K562 (cell line): ENCODE results near the gene TALDO1. TPM values are rescaled to one million over a fixed set of nuclear protein-coding genes. Genes with fewer than 3 reads are reported as not detected.

Experiments
- ATAC-seq: fragments of 200-7000 bp; cut with Tn5 transposase; 3 replicates; pipeline ENCODE4 v1.9.1; 2020; ENCODE audit warnings: moderate library complexity
- BruUV-seq: library from RNA; stranded (reverse); fragments of 400-500 nt; replicated peaks from 2 replicates; lab custom pipeline; 2021; lab: Mats Ljungman, UMichigan
- CTCF ChIA-PET: fragments of 300-600 bp; formaldehyde crosslinking; extraction: SDS; loops from one replicate; lab custom pipeline; 2021; ENCODE audit warnings: low intra/inter-chr PET ratio; lab: Yijun Ruan, JAX
- POLR2A ChIA-PET: fragments of 300-600, 350-650 bp; sonication (Branson Sonifier 250); formaldehyde crosslinking; extraction: SDS; loops from one replicate; lab custom pipeline; 2021; ENCODE audit warnings: antibody characterized with exemption, inconsistent platforms; lab: Yijun Ruan, JAX
- DNase-seq, 4 experiments: peaks; one replicate each; pipeline versions ENCODE4 v3.0.0 to v3.0.0-alpha.2; 2011 to 2018; ENCODE audit warnings: low spot score in 3 of 4, mixed read lengths in 3 of 4; ENCODE audit errors: extremely low read depth in 1 of 4
- FAIRE-seq: peaks from 2 replicates; lab custom pipeline; 2011; peaks lifted over from hg19 to GRCh38; lab: Jason Lieb, UNC
- H2AFZ ChIP-seq: 2 replicates; pipeline ENCODE4 v1.6.0; 2011; ENCODE audit warnings: low read depth, low read length, control low read depth, inconsistent platforms
- H3K27ac ChIP-seq: fragments of 200-600 bp; 3 replicates; pipeline ENCODE4 v1.8.0; 2011; ENCODE audit warnings: low read depth, mild to moderate bottlenecking, control low read depth, inconsistent platforms, low read length, moderate library complexity, mixed read lengths; ENCODE audit errors: extremely low read depth
- H3K27me3 ChIP-seq, 2 experiments: fragments of 300-600 bp in 1 of 2; 2 replicates in 1 of 2; 3 replicates in 1 of 2; pipeline versions ENCODE4 v1.6.0 to v1.8.0; 2011; ENCODE audit warnings: inconsistent platforms in 2 of 2, low read length in 2 of 2, mild to moderate bottlenecking in 1 of 2, mixed read lengths in 1 of 2, moderate library complexity in 1 of 2; ENCODE audit not compliant: control insufficient read depth in 2 of 2, insufficient read depth in 2 of 2
- H3K36me3 ChIP-seq: fragments of 300-600 bp; 3 replicates; pipeline ENCODE4 v1.8.0; 2011; ENCODE audit warnings: mild to moderate bottlenecking, low read length, inconsistent platforms; ENCODE audit not compliant: control insufficient read depth, insufficient read depth
- H3K4me1 ChIP-seq, 2 experiments: fragments of 200-600 bp in 1 of 2; replicated peaks in 1 of 2; 2 replicates in 1 of 2; 3 replicates in 1 of 2; pipeline versions ENCODE4 v1.5.1 to v1.8.0; 2011; ENCODE audit warnings: inconsistent platforms in 2 of 2, low read length in 2 of 2, mild to moderate bottlenecking in 1 of 2, mixed read lengths in 1 of 2, moderate library complexity in 1 of 2; ENCODE audit not compliant: control insufficient read depth in 2 of 2, insufficient read depth in 2 of 2
- H3K4me2 ChIP-seq: 2 replicates; pipeline ENCODE4 v1.6.1; 2011; ENCODE audit warnings: low read length, control low read depth, inconsistent platforms, mixed read lengths; ENCODE audit not compliant: insufficient read depth
- H3K4me3 ChIP-seq: fragments of 200-600 bp; sonication (generic), shearing (Covaris generic); 2 replicates; pipeline ENCODE4 v1.5.1; 2016; ENCODE audit warnings: control low read depth, inconsistent platforms
- H3K79me2 ChIP-seq: fragments of 200-600 bp; 3 replicates; pipeline ENCODE4 v1.8.0; 2011; ENCODE audit warnings: low read length, inconsistent platforms; ENCODE audit not compliant: control insufficient read depth, insufficient read depth
- H3K9ac ChIP-seq, 2 experiments: 2 replicates each; pipeline versions ENCODE4 v1.6.0 to v1.6.1; 2011; ENCODE audit warnings: low read depth in 2 of 2, low read length in 2 of 2, control low read depth in 1 of 2, inconsistent platforms in 1 of 2, mild to moderate bottlenecking in 1 of 2, mixed read lengths in 1 of 2; ENCODE audit not compliant: insufficient read depth in 1 of 2
- H3K9me1 ChIP-seq: one replicate; pipeline ENCODE4 v1.6.0; 2011; ENCODE audit warnings: inconsistent platforms, mild to moderate bottlenecking, low read length, moderate library complexity; ENCODE audit not compliant: control insufficient read depth, insufficient read depth
- H3K9me3 ChIP-seq: replicated peaks from 2 replicates; pipeline ENCODE4 v1.5.1; 2011; ENCODE audit warnings: low read depth, low read length, inconsistent platforms; ENCODE audit not compliant: control insufficient read depth, insufficient read depth
- H4K20me1 ChIP-seq: replicated peaks from 2 replicates; pipeline ENCODE4 v1.6.1; 2011; ENCODE audit warnings: low read length, inconsistent platforms, mixed read lengths; ENCODE audit not compliant: control insufficient read depth, insufficient read depth
- ARNT ChIP-seq, 2 experiments: fragments of 450-650 bp; IDR thresholded peaks; 2 replicates each; pipeline ENCODE4 v1.6.1; 2016; ENCODE audit warnings: mild to moderate bottlenecking in 1 of 2
- ESRRA ChIP-seq: fragments of 450-650 bp; IDR thresholded peaks from 2 replicates; pipeline ENCODE4 v1.6.1; 2014; ENCODE audit warnings: low read depth, mild to moderate bottlenecking, moderate library complexity, borderline replicate concordance
- KLF13 ChIP-seq: fragments of 450-650 bp; IDR thresholded peaks from 2 replicates; pipeline ENCODE4 v1.6.1; 2016; ENCODE audit warnings: missing genetic modification characterization, low read depth, mild to moderate bottlenecking, missing compliant biosample characterization, moderate library complexity, borderline replicate concordance
- MNT ChIP-seq, 2 experiments: fragments of 450-650 bp; conservative IDR thresholded peaks; 2 replicates each; pipeline ENCODE4 v1.6.1; 2017; ENCODE audit warnings: mild to moderate bottlenecking in 2 of 2, moderate library complexity in 2 of 2
- NFRKB ChIP-seq: fragments of 450-650 bp; IDR thresholded peaks from 2 replicates; pipeline ENCODE4 v1.6.1; 2016; ENCODE audit warnings: low read depth
- PHTF2 ChIP-seq: fragments of 250-450 bp; sonication (Bioruptor Pico); IDR thresholded peaks from 2 replicates; pipeline ENCODE4 v1.5.0; 2021; ENCODE audit warnings: mild to moderate bottlenecking
- VEZF1 ChIP-seq: fragments of 200-800 bp; sonication (Bioruptor generic); IDR thresholded peaks from 2 replicates; pipeline ENCODE4 v1.6.1; 2017; ENCODE audit warnings: missing genetic modification characterization, missing compliant biosample characterization
- ZFX ChIP-seq: sonication (generic); formaldehyde crosslinking; IDR thresholded peaks from 2 replicates; pipeline ENCODE4 v1.8.0; 2022; ENCODE audit warnings: mild to moderate bottlenecking, missing genetic modification reagents, moderate library complexity
- ZNF586 ChIP-seq: fragments of 450-650 bp; formaldehyde crosslinking; conservative IDR thresholded peaks from 2 replicates; pipeline ENCODE4 v1.4.0; 2020; ENCODE audit warnings: mild to moderate bottlenecking, moderate library complexity
- WGBS: fragments of 100-300 bp; shearing (Covaris generic); methylation state at CpG from one replicate; pipeline ENCODE4 v1.1.6; 2016; ENCODE audit warnings: low coverage, mixed read lengths; ENCODE audit not compliant: insufficient coverage; ENCODE audit errors: missing lambda C conversion rate; 5-methylcytosine and 5-hydroxymethylcytosine counted together
- in situ Hi-C: fragments of 300-500 bp; cut with MboI; formaldehyde crosslinking; loops from 4 replicates; pipeline ENCODE4 v1.15.0; 2018; ENCODE audit warnings: inconsistent platforms, mixed read lengths
- intact Hi-C: fragments of 100-400 bp; cut with micrococcal nuclease; formaldehyde crosslinking; loops from 2 replicates; pipeline ENCODE4 v1.14.2; 2022
- polyA plus RNA-seq, 8 experiments: library from polyadenylated mRNA; depleted of rRNA in 4 of 8; stranded (reverse) in 5 of 8; unstranded in 3 of 8; fragments of >200 nt; fragmentation: Nextera tagmentation in 2 of 8; fragmentation: Illumina TruSeq in 1 of 8; extraction: Ambion mirVana in 2 of 8; extraction: Trizol in 1 of 8; gene quantifications; 2 replicates each; pipeline versions ENCODE4 v1.2.1 to v1.2.3, GENCODE V29; 2011 to 2014; ENCODE audit warnings: inconsistent platforms in 1 of 8, missing spikeins in 1 of 8
- total RNA-seq, 7 experiments: library from RNA; depleted of rRNA in 6 of 7; stranded (reverse); fragments of >200 nt in 6 of 7; fragmentation: Illumina TruSeq in 2 of 7; extraction: Trizol in 2 of 7; gene quantifications; 2 replicates each; pipeline versions ENCODE4 v1.2.1 to v1.2.3, GENCODE V29; 2011 to 2021; ENCODE audit warnings: low replicate concordance in 1 of 7
- TF ChIP-seq, protein P1 (sequence below): sonication (generic); formaldehyde crosslinking; IDR thresholded peaks from 2 replicates; pipeline ENCODE4 v1.8.1; 2022; ENCODE audit warnings: missing genetic modification reagents

TALDO1 gene
- total and polyA plus RNA-seq, 9 of the 15 experiments (the other 6 are each of a cell fraction or from before 2014, with no cell fraction given) = 260 to 541 (median 441) TPM

- TF ChIP-seq MNT (conservative IDR thresholded peaks at IDR 0.05) = peak; percentile 30 to 45; a peak in 2 of 4 replicates
- no peak for TF ChIP-seq ARNT (IDR thresholded peaks at IDR 0.05)
- TF ChIP-seq ESRRA = peak; percentile 82
- TF ChIP-seq ZFX (CRISPR knock-in tag) = 0 out of 2 replicates have a peak, but pooled peaks have one; percentile 29
These were observed 29.5 kb downstream of the TALDO1 start (continued) for GRCh38 chr11:776561-777287.

- Histone ChIP-seq H3K36me3 (peaks cover 46% of the 10 kb centered on the region), H3K4me3 (peak within 1 kb of the TSS; percentile 81), H3K4me1 (peaks cover 16 to 87% of the 10 kb centered on the region in 2 experiments), H2AFZ (peak within 1 kb of the TSS; percentile 87), H3K27me3 (no peaks in the 10 kb centered on the region), H3K9ac (peak within 1 kb of the TSS; percentile 77 to 98), H4K20me1 (peaks cover 28% of the 10 kb centered on the region), H3K4me2 (peak within 1 kb of the TSS; percentile 84), H3K79me2 (peaks cover 65% of the 10 kb centered on the region), H3K9me3 (no peaks in the 10 kb centered on the region; the same call in 1 of the 2 replicates), H3K9me1 (peaks cover 6% of the 10 kb centered on the region), H3K27ac (peak within 1 kb of the TSS; percentile 76)
- FAIRE-seq = no peak
- CTCF ChIA-PET = no interaction called here
- ATAC-seq = peak; percentile 88
- in situ Hi-C loops = no loop called here
- peak; percentile 94 to 99 (median 98) for DNase-seq
- 1% methylated on average over 48 of the region's 110 CpGs for WGBS
- no TSS peak for BruUV-seq
- POLR2A ChIA-PET = interaction anchor here (0.6 to 1.7 kb wide), 4 partner anchors 8 to 56 kb away, joined by 3 to 9 read pairs (median 3); no protein-coding TSS in a partner anchor
- intact Hi-C loops = no loop called here
- no peak for TF ChIP-seq NFRKB
- TF ChIP-seq KLF13 = no peak
- no peak for TF ChIP-seq ZNF586 (CRISPR knock-in tag)
- TF ChIP-seq, protein P1, sequence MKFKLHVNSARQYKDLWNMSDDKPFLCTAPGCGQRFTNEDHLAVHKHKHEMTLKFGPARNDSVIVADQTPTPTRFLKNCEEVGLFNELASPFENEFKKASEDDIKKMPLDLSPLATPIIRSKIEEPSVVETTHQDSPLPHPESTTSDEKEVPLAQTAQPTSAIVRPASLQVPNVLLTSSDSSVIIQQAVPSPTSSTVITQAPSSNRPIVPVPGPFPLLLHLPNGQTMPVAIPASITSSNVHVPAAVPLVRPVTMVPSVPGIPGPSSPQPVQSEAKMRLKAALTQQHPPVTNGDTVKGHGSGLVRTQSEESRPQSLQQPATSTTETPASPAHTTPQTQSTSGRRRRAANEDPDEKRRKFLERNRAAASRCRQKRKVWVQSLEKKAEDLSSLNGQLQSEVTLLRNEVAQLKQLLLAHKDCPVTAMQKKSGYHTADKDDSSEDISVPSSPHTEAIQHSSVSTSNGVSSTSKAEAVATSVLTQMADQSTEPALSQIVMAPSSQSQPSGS (CRISPR knock-in tag) = no peak
- no peak for TF ChIP-seq PHTF2 (CRISPR knock-in tag)
- peak; percentile 31; the same call in 1 of the 2 replicates for TF ChIP-seq VEZF1 (CRISPR knock-in tag)
These were observed 30.3 kb downstream of the TALDO1 start, which contains the start of gene GATD1 for GRCh38 chr11:777288-778255. TSS of gene GATD1 (minus strand) at chr11:777487. CDS start at chr11:777462, 25 bp downstream.
